NOMO-1 treated with dmso at 0.1 percent for 144 hours (cell line): ENCODE measurements around the gene PPP1R16B.
"Not testable (repeated sequence)": the region's sequence is repeated elsewhere in the genome, so short reads cannot be mapped to it uniquely, and the experiment has no call there.

Source experiments
- DNase-seq: peaks from one replicate; lab custom pipeline; 2025; ENCODE audit not compliant: unreplicated experiment; lab: John Stamatoyannopoulos, UW

PPP1R16B gene

GRCh38 chr20:38930242-38930569 is 124.7 kb downstream of the PPP1R16B start:
- DNase-seq, result no peak

- DNase-seq, result no peak
Observed at GRCh38 chr20:38931984-38932383, 126.5 kb downstream of the PPP1R16B start.

GRCh38 chr20:38932457-38933120 is 127.1 kb downstream of the PPP1R16B start:
- no peak for DNase-seq

- no peak for DNase-seq
Observed at GRCh38 chr20:38934530-38934929, 129.0 kb downstream of the PPP1R16B start.

- DNase-seq, result no peak
Observed at GRCh38 chr20:38935285-38935684, 129.8 kb downstream of the PPP1R16B start.

GRCh38 chr20:38935967-38936407 is 130.5 kb downstream of the PPP1R16B start:
- no peak for DNase-seq

GRCh38 chr20:38937000-38937399 is 131.5 kb downstream of the PPP1R16B start:
- DNase-seq, result no peak

- DNase-seq, result no peak
Observed at GRCh38 chr20:38937978-38938473, 132.5 kb downstream of the PPP1R16B start.

- DNase-seq, result no peak
Observed at GRCh38 chr20:38939686-38940085, 134.2 kb downstream of the PPP1R16B start.

- no peak for DNase-seq
Observed at GRCh38 chr20:38940644-38941043, 135.1 kb downstream of the PPP1R16B start.

GRCh38 chr20:38941726-38942389 is 136.4 kb downstream of the PPP1R16B start:
- no peak for DNase-seq

- DNase-seq, result no peak
Observed at GRCh38 chr20:38945012-38945411, 139.5 kb downstream of the PPP1R16B start.

- no peak for DNase-seq
Observed at GRCh38 chr20:38946836-38947235, 141.3 kb downstream of the PPP1R16B start.

GRCh38 chr20:38947931-38948362 is 142.4 kb downstream of the PPP1R16B start:
- DNase-seq, result no peak

- DNase-seq, result no peak
Observed at GRCh38 chr20:38950254-38950653, 144.8 kb downstream of the PPP1R16B start.

GRCh38 chr20:38951611-38952010 is 146.1 kb downstream of the PPP1R16B start:
- DNase-seq, result no peak

- no peak for DNase-seq
Observed at GRCh38 chr20:38952153-38952552, 146.7 kb downstream of the PPP1R16B start.

GRCh38 chr20:38953630-38954340 is 148.3 kb downstream of the PPP1R16B start:
- DNase-seq, result no peak

GRCh38 chr20:38957235-38957876 is 151.9 kb downstream of the PPP1R16B start:
- no peak for DNase-seq

GRCh38 chr20:38957915-38958485 is 152.5 kb downstream of the PPP1R16B start:
- no peak for DNase-seq

- not testable (repeated sequence) for DNase-seq
Observed at GRCh38 chr20:38960187-38960687, 154.7 kb downstream of the PPP1R16B start.
